ENCODE data around the gene GPR153.

GRCh38 chr1:6245086-6245868, 15.6 kb downstream of the GPR153 start:
- TF ChIP-seq CTCF (IDR thresholded peaks at IDR 0.05) (peak; percentile 60 to 96 (median 88)), POLR2A (IDR thresholded peaks at IDR 0.05) (no peak)
